Measurements from ENCODE around the gene APBB2. TPM values are rescaled to one million over a fixed set of nuclear protein-coding genes. Genes with fewer than 3 reads are reported as not detected.

APBB2 gene
- total and polyA plus RNA-seq, 4 donors, result 22.7 to 101 (median 64.4) TPM

DNA sequence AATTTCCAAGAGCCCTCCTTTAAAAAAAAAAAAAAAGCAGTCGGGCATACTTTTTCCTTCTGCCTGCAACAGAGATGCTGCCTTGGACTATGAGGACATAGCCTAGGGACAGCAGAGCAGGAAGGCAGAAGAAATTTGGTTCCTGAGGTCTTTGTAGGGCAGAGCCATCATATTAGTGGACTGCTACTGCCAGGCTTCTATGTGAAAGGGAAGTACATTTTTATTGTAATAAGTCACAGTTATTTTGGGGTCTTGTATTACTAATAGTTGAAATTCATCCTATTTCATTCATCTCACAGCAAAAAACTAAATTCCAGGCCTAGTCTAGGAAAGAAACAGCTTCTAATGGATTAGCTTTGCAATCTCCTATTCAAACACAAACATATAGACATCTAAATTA is 253.4 kb downstream of the APBB2 start:
- Histone ChIP-seq H3K9me3 (ENCODE audit: control insufficient read depth, low read length) (no peaks in the 10 kb centered on the region), H3K27ac (ENCODE audit: low read depth in 1 of 2, low read length in 2 of 2) (peak overlapping the region in 1 of 2 donors; percentile 26), H3K27me3 (ENCODE audit: control insufficient read depth in 1 of 2, insufficient read depth in 2 of 2, low read length in 1 of 2) (no peaks in the 10 kb centered on the region), H3K36me3 (ENCODE audit: control insufficient read depth in 1 of 2, insufficient read depth in 2 of 2, low read length in 1 of 2) (no peaks in the 10 kb centered on the region), H3K4me3 (ENCODE audit: low read length in 2 of 2) (no peak overlapping the region), H3K4me1 (ENCODE audit: control insufficient read depth in 1 of 2, insufficient read depth in 2 of 2, low read length in 2 of 2) (peaks cover 5 to 11% of the 10 kb centered on the region in 2 donors)
- 53 to 55% methylated on average over 1 of the region's 1 CpG for WGBS, 2 donors
- no peak for ATAC-seq (ENCODE audit: low FRiP score)
- DNase-seq, result no peak
- intact Hi-C loops (cut with DNase I), result no loop called here

- ATAC-seq (ENCODE audit: low FRiP score), result no peak
- intact Hi-C loops (cut with DNase I), result no loop called here
- no peak overlapping the region for H3K4me3 ChIP-seq (ENCODE audit: low read length in 2 of 2)
- H3K27me3 ChIP-seq (ENCODE audit: control insufficient read depth in 1 of 2, insufficient read depth in 2 of 2, low read length in 1 of 2), result no peaks in the 10 kb centered on the region
- 79 to 84% methylated on average over 6 of the region's 6 CpGs for WGBS, 2 donors
- H3K27ac ChIP-seq (ENCODE audit: low read depth in 1 of 2, low read length in 2 of 2), result peak overlapping the region in 1 of 2 donors; percentile 51
- no peaks in the 10 kb centered on the region for H3K9me3 ChIP-seq (ENCODE audit: control insufficient read depth, low read length)
- H3K36me3 ChIP-seq (ENCODE audit: control insufficient read depth in 1 of 2, insufficient read depth in 2 of 2, low read length in 1 of 2), result no peaks in the 10 kb centered on the region
- no peak for DNase-seq
- peaks cover 8 to 11% of the 10 kb centered on the region in 2 donors for H3K4me1 ChIP-seq (ENCODE audit: control insufficient read depth in 1 of 2, insufficient read depth in 2 of 2, low read length in 2 of 2)
Measured at GRCh38 chr4:40957281-40957680, 257.1 kb downstream of the APBB2 start.

DNA sequence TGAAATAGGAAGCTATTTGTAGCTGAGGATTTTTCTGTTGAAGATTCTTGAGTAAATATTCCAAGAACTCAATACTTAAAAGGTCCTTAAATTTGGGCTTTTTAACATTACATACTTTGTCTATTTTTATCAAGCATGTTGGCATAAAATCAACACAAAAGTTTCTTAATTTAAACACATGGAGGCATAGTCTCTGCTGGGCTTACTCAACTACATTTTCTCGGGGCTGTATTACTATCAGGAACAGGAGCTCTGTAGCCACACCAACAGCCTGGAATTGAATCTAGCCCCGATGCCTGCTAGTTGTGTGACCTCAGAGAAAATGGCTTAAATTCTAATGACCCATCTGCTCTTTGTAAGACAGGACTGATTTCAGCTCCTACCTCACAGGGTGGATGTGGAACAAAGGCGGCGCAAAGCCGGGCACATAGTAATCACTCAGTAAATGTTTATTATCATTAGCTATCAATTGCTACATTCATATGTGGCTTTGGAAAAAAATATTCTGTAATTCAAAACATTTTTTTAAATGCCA is 257.6 kb downstream of the APBB2 start:
- H3K4me3 ChIP-seq (ENCODE audit: low read length in 2 of 2), result no peak overlapping the region
- H3K36me3 ChIP-seq (ENCODE audit: control insufficient read depth in 1 of 2, insufficient read depth in 2 of 2, low read length in 1 of 2), result no peaks in the 10 kb centered on the region
- peaks cover 6 to 11% of the 10 kb centered on the region in 2 donors for H3K4me1 ChIP-seq (ENCODE audit: control insufficient read depth in 1 of 2, insufficient read depth in 2 of 2, low read length in 2 of 2)
- ATAC-seq (ENCODE audit: low FRiP score) (no peak), DNase-seq (no peak)
- intact Hi-C loops (cut with DNase I), result no loop called here
- H3K9me3 ChIP-seq (ENCODE audit: control insufficient read depth, low read length), result no peaks in the 10 kb centered on the region
- WGBS, 2 donors, result 45 to 49% methylated on average over 5 of the region's 5 CpGs
- H3K27me3 ChIP-seq (ENCODE audit: control insufficient read depth in 1 of 2, insufficient read depth in 2 of 2, low read length in 1 of 2), result no peaks in the 10 kb centered on the region
- peak overlapping the region; percentile 77 to 100 for H3K27ac ChIP-seq (ENCODE audit: low read depth in 1 of 2, low read length in 2 of 2)

DNA sequence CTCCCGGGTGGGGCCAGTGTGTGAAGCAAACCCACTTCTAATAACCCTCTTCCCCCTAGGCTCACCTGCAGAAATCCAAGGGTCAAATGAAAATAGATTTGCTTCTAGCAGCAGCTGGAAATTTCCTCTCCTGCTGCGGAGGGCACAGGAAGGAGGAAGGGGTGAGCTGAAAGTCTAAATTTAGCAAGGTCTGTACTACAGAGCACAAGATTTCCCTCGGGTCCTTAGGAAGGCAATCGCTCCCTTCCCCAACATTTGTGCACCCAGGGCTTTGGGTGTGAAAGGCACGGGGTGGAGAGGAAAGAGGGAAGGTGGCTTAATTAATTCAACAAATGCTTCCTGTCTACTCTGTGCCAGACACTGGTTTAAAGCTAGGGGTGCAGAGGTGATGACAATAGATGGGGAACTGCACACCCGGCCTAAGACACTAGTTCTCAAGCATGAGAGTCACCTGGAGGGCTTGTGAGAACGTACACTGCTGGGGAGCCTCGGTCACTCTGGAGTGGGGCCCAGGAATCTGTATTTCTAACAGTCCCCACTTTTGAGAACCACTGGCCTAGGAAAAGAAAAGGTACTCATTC is 260.2 kb downstream of the APBB2 start:
- peak; percentile 73 for ATAC-seq (ENCODE audit: low FRiP score)
- Histone ChIP-seq H3K27me3 (ENCODE audit: control insufficient read depth in 1 of 2, insufficient read depth in 2 of 2, low read length in 1 of 2) (no peaks in the 10 kb centered on the region), H3K36me3 (ENCODE audit: control insufficient read depth in 1 of 2, insufficient read depth in 2 of 2, low read length in 1 of 2) (no peaks in the 10 kb centered on the region), H3K4me3 (ENCODE audit: low read length in 2 of 2) (no peak overlapping the region), H3K4me1 (ENCODE audit: control insufficient read depth in 1 of 2, insufficient read depth in 2 of 2, low read length in 2 of 2) (peaks cover 4 to 11% of the 10 kb centered on the region in 2 donors), H3K9me3 (ENCODE audit: control insufficient read depth, low read length) (no peaks in the 10 kb centered on the region), H3K27ac (ENCODE audit: low read depth in 1 of 2, low read length in 2 of 2) (peak overlapping the region; percentile 92 to 93)
- no peak for DNase-seq
- intact Hi-C loops (cut with DNase I), result no loop called here
- WGBS, 2 donors, result 18 to 19% methylated on average over 8 of the region's 8 CpGs

DNA sequence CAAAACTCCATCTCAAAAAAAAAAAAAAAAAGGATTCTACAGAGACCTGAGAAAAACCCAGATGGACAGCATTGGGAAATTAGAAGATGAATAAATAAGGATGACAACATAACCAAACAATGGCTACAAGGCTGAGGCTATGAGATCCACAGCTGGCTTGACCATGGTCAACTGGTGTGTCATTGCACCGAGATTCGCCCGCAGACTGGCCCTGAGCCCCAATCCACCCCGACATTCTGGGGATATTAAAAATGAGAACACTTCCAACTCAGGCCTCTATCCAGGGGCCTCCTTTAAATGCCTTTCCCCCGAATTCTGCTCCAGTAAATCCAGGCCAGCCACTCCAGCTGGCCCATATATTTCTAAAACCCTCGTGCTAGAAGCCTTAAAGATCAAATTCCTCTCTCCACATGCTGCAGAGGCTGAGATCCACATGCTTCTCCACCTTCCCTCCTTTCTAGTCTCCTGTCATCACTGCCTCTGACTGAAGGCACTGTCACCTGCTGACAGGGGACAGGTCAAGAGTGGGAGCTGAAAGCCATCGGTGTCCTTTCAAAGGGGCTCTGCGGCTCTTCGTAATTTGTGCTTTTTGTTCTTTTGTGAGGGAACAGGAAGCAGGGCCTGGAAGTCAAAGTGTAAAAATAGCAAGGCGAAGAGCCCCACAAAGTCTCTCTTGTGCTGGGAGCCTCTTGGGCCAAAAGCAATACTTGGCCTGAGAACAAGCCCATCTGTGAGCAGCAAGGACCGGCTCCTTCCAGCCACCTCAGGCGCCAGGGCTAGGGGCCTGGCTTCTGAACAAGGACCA is 260.9 kb downstream of the APBB2 start:
- WGBS, 2 donors, result 18 to 21% methylated on average over 12 of the region's 12 CpGs
- no peak overlapping the region for H3K4me3 ChIP-seq (ENCODE audit: low read length in 2 of 2)
- peak; percentile 51 to 77 for DNase-seq
- no peaks in the 10 kb centered on the region for H3K27me3 ChIP-seq (ENCODE audit: control insufficient read depth in 1 of 2, insufficient read depth in 2 of 2, low read length in 1 of 2)
- peak overlapping the region; percentile 92 to 93 for H3K27ac ChIP-seq (ENCODE audit: low read depth in 1 of 2, low read length in 2 of 2)
- H3K9me3 ChIP-seq (ENCODE audit: control insufficient read depth, low read length), result no peaks in the 10 kb centered on the region
- peaks cover 4 to 11% of the 10 kb centered on the region in 2 donors for H3K4me1 ChIP-seq (ENCODE audit: control insufficient read depth in 1 of 2, insufficient read depth in 2 of 2, low read length in 2 of 2)
- peak; percentile 60 for ATAC-seq (ENCODE audit: low FRiP score)
- H3K36me3 ChIP-seq (ENCODE audit: control insufficient read depth in 1 of 2, insufficient read depth in 2 of 2, low read length in 1 of 2), result no peaks in the 10 kb centered on the region
- intact Hi-C loops (cut with DNase I), result no loop called here

GRCh38 chr4:40952672-40953071 is 261.7 kb downstream of the APBB2 start:
- intact Hi-C loops (cut with DNase I), result no loop called here
- peak overlapping the region in 1 of 2 donors; percentile 82 for H3K27ac ChIP-seq (ENCODE audit: low read depth in 1 of 2, low read length in 2 of 2)
- DNase-seq (no peak), ATAC-seq (ENCODE audit: low FRiP score) (no peak)
- 93 to 94% methylated on average over 7 of the region's 7 CpGs for WGBS, 2 donors
- H3K27me3 ChIP-seq (ENCODE audit: control insufficient read depth in 1 of 2, insufficient read depth in 2 of 2, low read length in 1 of 2), result no peaks in the 10 kb centered on the region
- no peaks in the 10 kb centered on the region for H3K9me3 ChIP-seq (ENCODE audit: control insufficient read depth, low read length)
- no peaks in the 10 kb centered on the region for H3K36me3 ChIP-seq (ENCODE audit: control insufficient read depth in 1 of 2, insufficient read depth in 2 of 2, low read length in 1 of 2)
- H3K4me1 ChIP-seq (ENCODE audit: control insufficient read depth in 1 of 2, insufficient read depth in 2 of 2, low read length in 2 of 2), result peaks cover 4 to 14% of the 10 kb centered on the region in 2 donors
- H3K4me3 ChIP-seq (ENCODE audit: low read length in 2 of 2), result no peak overlapping the region

DNA sequence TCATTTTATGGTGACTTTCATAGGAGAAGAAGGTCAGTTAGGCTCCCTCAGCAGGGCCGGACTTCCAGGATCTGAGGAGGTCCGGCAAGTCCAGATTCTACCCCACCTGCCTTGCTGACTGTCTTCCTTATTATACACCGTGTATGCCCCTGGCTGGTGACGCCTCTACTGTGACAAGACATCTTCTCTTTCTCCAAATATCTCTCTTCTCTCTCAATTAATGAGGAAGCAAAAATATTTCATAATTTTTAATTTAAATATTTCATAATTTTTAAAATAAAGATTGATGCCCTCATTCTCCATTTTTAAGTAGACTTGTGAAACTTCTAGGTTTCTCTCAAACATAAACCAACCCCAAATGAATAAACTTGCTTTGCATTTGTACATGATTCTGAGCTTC is 262.1 kb downstream of the APBB2 start:
- no peak for DNase-seq
- peaks cover 4 to 14% of the 10 kb centered on the region in 2 donors for H3K4me1 ChIP-seq (ENCODE audit: control insufficient read depth in 1 of 2, insufficient read depth in 2 of 2, low read length in 2 of 2)
- no peak overlapping the region for H3K4me3 ChIP-seq (ENCODE audit: low read length in 2 of 2)
- no peak overlapping the region for H3K27ac ChIP-seq (ENCODE audit: low read depth in 1 of 2, low read length in 2 of 2)
- no peaks in the 10 kb centered on the region for H3K36me3 ChIP-seq (ENCODE audit: control insufficient read depth in 1 of 2, insufficient read depth in 2 of 2, low read length in 1 of 2)
- intact Hi-C loops (cut with DNase I), result no loop called here
- no peaks in the 10 kb centered on the region for H3K9me3 ChIP-seq (ENCODE audit: control insufficient read depth, low read length)
- 95 to 97% methylated on average over 4 of the region's 4 CpGs for WGBS, 2 donors
- H3K27me3 ChIP-seq (ENCODE audit: control insufficient read depth in 1 of 2, insufficient read depth in 2 of 2, low read length in 1 of 2), result no peaks in the 10 kb centered on the region
- ATAC-seq (ENCODE audit: low FRiP score), result no peak

- Histone ChIP-seq H3K4me1 (ENCODE audit: control insufficient read depth in 1 of 2, insufficient read depth in 2 of 2, low read length in 2 of 2) (peaks cover 3 to 14% of the 10 kb centered on the region in 2 donors), H3K27ac (ENCODE audit: low read depth in 1 of 2, low read length in 2 of 2) (peak overlapping the region in 1 of 2 donors; percentile 55), H3K4me3 (ENCODE audit: low read length in 2 of 2) (no peak overlapping the region), H3K36me3 (ENCODE audit: control insufficient read depth in 1 of 2, insufficient read depth in 2 of 2, low read length in 1 of 2) (no peaks in the 10 kb centered on the region), H3K9me3 (ENCODE audit: control insufficient read depth, low read length) (no peaks in the 10 kb centered on the region), H3K27me3 (ENCODE audit: control insufficient read depth in 1 of 2, insufficient read depth in 2 of 2, low read length in 1 of 2) (no peaks in the 10 kb centered on the region)
- DNase-seq, result no peak
- intact Hi-C loops (cut with DNase I), result no loop called here
- WGBS, 2 donors, result 94 to 96% methylated on average over 5 of the region's 5 CpGs
- no peak for ATAC-seq (ENCODE audit: low FRiP score)
Measured at GRCh38 chr4:40951026-40951425, 263.3 kb downstream of the APBB2 start.
